CD4-positive, alpha-beta T cell treated with Interferon alpha-2 for 1 hour (primary cell): ENCODE results near the gene TMEM163.

Experiments used
- DNase-seq, 2 donors: peaks; one replicate each; pipeline ENCODE4 v3.0.0-alpha.2; 2020 to 2022

TMEM163 gene

GRCh38 chr2:134722728-134723127 is 3.9 kb upstream of the TMEM163 start:
- no peak for DNase-seq

DNA sequence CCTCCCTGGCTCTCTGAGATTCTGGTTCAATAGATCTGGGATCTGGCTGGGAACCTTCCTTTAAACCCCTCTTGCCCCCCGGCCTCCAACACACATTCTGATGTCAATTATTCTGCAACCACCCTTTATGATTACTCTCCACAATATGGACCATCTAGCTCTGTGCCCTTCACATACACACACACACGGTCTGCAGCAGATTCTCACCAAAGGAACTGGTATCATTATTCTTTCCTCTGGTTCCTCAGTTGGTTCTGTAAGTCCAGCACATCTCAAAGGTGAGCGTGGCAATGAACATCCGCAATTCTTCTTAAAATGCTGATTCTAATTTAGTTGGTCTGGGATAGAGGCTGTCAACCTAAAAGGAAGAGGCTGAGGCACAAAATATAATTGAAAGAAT is 2.8 kb upstream of the TMEM163 start:
- DNase-seq: no peak

GRCh38 chr2:134718023-134718816 is 580 bp downstream of the TMEM163 start:
- DNase-seq: peak in 1 of 2 donors; percentile 21

DNA sequence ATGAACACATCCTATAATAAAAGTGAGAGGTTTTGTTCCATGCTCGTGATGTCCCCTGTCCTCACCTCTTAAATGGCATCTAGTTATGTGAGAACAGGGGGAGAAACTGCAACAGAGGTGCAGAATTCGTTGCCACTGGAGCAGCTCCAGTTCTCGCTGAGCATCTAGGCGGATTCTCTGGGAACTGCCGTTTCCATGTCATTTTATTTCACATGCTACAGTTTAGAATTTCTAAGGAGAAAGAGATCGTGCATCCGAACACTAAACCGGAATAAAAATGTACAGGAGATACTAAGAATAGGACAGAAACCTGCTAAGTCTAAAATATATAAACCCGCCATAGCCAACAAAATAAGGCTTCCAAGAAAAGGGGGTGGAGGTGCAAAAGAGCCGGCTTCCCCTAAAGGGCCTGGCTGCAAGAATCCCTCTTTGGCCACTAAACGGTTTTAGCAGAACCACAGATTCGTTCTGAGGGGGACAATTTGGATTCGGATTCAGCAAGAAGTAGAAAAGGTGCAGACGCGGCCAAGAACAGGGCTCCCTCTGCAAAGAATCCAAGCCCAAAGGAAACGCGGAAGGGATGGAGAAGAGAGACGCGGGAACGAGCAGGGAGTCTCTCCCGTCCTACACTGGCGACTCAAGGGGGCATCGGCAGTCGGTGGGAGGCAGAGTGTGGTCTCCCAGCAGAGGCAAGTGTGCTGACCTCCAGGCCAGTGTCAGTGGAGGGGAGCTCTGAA is 1.3 kb downstream of the TMEM163 start:
- no peak for DNase-seq

DNA sequence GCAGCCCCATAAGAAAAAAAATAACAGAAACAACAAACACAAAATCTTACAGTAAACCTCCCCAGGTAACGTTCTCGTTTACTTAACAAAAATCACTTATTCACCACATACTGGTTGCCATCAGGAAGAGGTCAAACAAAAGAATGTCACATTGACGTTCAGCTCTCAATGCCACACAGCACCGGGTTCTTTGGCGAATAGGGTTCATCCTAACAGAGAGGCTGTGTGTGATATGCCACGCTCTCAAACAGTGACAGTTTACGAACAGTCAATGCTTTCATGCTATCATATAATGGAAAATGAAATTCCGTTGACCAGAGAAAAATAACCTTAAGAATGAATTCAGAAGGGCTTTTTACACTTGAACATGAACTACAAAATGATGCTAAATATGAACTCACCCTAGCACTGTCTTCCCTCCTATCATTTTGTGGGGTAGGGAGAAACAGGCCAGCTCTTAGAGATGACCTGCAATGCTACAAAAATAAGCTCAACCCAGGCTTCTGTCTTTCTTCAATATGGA is 2.0 kb downstream of the TMEM163 start:
- no peak for DNase-seq

DNA sequence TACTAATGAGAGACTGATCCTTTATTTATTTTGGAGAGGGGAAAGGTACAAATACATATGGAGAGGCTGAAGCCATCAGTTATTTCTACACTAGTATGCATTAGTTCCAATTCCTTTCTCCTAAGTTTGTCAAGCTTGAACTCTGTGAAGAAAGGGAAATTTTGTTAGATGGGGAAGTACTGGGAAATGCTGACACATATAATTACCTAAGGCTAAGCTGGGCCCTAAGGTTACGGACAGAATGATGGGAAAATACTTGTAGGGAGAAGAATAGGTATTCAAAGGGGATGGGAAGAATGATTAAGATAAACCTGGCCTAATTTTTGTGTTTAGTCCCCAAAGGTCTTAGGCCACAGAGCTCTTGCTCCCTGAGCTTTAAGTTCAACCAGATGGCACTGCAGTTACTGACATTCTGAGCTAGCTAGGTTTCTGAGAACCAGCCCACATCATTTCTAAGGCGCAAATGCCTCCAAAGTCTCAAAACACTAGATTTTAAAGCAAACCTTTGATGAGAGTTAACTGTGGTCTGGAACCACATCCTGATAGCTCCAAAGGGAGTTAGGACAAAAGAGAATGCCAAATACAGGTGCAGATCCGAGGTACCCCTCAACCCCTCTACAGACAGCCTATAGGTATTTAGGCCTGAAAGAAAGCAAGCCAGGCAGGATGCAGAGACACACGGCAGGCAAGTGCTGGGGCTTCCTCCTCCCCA is 2.7 kb downstream of the TMEM163 start:
- DNase-seq: no peak

DNA sequence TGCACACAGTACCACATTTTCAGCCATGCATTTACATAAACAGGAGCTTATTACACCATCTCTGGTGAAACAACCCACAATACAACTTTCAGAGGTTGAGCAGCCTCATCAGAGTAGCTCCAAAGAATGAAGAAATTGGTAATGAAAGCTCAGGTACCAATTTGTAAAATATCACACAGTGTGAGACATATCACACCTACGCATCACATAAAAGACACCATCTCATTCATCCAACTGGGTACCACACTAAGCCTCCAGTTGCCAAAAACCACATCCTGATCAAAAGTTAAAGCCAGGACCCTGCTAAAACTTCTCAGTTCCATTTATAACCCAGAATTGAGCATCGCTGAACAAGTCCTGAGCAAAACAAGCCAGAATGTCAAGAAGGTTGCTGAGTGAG is 4.6 kb downstream of the TMEM163 start:
- DNase-seq: no peak

DNA sequence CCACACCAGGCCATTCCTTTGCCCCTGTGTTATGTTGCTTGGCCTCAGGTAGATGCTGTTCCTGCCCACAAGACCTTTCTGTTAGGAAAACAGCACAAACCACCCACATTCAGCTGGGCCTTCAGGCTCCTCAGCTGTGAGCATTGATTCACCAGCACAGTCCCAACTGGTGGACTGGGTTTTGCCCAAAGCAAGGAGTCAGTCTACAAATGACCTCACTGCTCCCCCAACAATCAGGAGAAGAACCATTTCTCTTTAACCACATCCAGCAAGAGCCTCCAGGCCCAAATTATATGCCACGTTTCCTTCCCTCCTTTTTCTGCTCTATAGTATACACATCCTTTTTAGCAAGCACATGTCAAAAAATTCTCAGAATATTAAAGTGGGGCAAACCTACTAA is 5.2 kb downstream of the TMEM163 start:
- no peak for DNase-seq

DNA sequence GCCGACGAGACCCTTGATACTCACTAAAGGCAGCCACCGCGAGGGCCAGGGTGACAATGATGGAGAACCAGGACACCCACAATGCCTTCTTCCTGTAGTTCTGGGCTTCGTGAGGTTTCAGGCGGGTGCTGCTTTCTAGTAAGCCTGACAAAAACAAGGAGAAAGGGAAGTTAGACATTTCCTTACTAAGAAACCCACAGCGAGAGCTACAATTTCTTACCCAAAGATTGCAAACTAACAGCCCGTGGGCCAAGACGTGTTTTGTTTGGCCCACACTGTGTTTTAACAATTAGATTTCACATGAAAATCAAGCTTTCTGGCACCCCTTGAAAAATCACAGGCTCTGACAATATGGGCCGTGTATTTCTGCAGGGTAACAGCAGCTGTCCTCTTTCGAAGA is 5.6 kb downstream of the TMEM163 start:
- DNase-seq: no peak

DNA sequence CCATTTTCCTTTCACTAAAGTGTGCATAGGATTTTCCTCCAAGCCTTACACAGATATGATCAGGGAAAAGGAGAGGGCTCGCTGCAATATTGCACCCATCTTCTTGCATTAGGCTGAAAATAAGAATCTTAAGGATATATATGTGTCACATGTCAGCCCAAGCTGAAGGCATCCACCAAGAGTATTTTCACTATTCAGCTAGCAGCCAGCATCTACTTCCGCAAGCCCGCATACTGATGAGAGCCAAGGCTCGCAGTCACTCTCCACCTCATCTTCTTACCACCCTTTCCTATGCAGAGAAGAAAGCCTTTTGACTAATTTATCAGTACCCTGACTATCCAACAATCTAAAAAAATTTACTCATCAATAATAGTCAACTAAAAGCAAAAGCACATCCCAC is 6.1 kb downstream of the TMEM163 start:
- DNase-seq: no peak

GRCh38 chr2:134712299-134712698 is 6.5 kb downstream of the TMEM163 start:
- no peak for DNase-seq

DNA sequence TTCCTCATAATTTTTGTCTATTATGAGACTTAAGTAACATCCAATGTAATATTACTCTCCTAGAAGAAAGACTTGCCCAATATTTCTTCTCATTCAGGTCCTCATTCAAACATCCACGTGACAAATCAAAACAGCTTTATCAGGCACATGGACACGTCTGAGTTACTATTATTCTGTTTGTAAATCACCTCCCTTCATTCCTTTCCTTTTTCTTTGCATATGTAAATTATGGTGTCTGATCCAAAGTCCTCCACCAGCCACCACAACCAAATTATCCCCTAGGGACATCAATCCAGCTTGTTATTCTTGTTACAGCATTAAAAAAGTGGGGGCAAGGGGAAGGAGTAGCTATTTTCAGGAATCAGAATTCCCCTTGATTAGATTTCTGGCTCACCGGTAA is 7.1 kb downstream of the TMEM163 start:
- DNase-seq: no peak

- DNase-seq: no peak
These were observed 11.5 kb downstream of the TMEM163 start for GRCh38 chr2:134707330-134707676.

- no peak for DNase-seq
These were observed 12.0 kb downstream of the TMEM163 start for GRCh38 chr2:134706587-134707329.

GRCh38 chr2:134705861-134706586 is 12.8 kb downstream of the TMEM163 start:
- DNase-seq: no peak

GRCh38 chr2:134704173-134704572 is 14.6 kb downstream of the TMEM163 start:
- no peak for DNase-seq

DNA sequence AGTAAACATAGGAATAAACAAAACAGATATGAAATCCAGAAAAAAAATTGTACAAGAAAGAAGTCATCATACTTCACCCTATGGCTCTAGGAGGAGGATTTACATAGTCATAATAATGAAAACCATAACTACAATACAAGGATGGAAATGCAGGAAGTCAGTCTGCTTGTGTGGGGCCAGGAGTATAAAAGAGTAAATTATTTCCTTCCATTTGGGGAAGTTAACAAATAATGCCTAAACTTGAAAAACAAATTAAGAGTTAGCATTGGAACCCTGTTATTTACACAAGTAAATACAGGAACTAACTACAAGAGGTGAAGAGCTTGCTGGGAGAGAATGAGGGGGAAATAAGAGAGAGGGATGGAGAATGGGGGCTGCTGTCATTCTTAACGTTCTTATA is 15.4 kb downstream of the TMEM163 start:
- no peak for DNase-seq

- no peak for DNase-seq
These were observed 18.1 kb downstream of the TMEM163 start for GRCh38 chr2:134700730-134701129.

DNA sequence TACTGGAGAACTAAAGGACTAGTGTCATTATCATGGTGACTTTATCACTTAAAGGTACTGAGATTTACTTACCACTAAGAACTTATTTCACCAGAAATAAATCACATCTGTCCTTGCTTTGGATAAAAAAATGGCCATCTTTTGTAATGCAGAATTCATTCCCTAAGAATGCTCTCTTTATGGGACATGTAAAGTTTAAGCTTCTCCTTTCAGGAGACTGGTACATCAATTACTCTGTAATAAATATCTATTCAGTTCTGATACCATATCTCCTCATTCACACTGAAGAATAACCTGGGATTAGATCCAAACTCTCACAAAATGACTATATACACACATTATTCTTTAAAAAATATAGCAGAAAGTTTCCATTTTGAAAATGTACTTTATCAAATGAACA is 24.4 kb downstream of the TMEM163 start:
- DNase-seq: no peak

DNA sequence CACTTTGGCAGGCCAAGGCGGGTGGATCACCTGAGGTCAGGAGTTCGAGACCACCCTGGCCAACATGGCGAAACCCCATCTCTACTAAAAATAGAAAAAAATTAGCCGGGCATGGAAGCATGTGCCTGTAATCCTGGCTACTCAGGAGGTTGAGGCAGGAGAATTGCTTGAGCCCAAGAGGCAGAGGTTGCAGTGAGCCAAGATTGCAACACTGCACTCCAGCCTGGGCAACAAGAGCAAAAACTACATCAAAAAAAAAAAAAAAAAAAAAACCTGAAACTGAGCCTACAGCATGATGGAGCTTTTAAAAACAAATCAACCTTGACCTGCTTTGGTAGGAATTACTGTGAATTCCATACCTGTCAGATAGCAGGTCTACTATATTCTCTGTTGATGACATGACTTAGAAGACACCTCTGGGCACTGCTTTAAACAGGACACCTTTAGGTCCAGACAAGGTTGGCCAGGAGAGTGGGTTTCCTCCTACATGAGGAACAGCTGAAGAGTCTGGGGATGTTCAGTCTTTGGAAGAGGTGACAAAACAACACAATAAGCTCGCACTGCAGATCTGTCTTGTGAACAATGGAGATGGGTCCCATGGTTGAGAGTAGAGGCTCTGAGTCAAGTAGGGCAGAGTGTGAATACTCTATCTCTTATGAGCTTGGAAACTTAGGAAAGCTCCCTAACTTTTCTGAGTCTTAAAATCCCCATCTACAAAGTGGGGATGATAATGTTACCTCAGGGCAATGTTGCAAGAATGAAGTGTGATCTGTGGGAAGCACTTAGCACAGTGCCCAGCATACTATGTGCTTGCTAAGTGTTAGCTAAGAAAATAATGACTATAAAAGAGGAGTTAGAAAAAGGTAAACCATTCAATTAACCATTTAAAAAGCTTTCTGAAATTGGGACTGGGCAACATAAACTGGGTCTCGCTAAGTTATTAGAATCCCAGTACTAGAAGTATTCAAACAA is 25.2 kb downstream of the TMEM163 start:
- no peak for DNase-seq

DNA sequence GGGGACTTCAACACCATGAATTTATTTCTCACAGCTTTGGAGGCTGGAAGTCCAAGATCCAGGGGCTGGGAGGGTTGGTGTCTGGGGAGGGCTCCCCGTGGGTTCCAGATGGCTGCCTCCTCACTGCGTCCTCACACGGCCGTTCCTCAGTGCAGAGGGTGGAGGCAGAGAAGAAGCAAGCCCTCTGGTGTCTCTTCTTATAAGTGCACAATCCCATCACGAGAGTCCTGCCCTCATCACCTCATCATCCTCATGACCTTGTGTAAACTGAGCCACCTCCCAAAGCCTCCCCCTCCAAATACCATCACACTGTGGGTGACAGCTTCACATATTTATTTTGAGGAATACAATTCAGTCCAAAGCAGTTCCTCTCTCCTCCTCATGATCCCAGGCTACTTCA is 26.3 kb downstream of the TMEM163 start:
- peak in 1 of 2 donors; percentile 45 for DNase-seq
